Dermis blood vessel endothelial cell (primary cell): ENCODE data around the gene CAPZA1. TPM values are rescaled to one million over a fixed set of nuclear protein-coding genes. Genes with fewer than 3 reads are reported as not detected.
"Not testable (repeated sequence)": the region's sequence is repeated elsewhere in the genome, so short reads cannot be mapped to it uniquely, and the experiment has no call there.

ENCODE experiments used
- DNase-seq: peaks from one replicate; pipeline ENCODE4 v3.0.0; 2010
- total RNA-seq: library from RNA; depleted of rRNA; stranded (reverse); fragments of >200 nt; gene quantifications from 2 replicates; pipeline ENCODE4 v1.2.3, GENCODE V29; 2014

CAPZA1 gene
- total RNA-seq, result 219 and 332 TPM in 2 replicates

GRCh38 chr1:112619518-112620376, at the start of gene CAPZA1:
TSS of gene CAPZA1 (plus strand) at chr1:112619832. CDS start at chr1:112619845, 13 bp downstream.
- DNase-seq, result peak; percentile 95

DNA sequence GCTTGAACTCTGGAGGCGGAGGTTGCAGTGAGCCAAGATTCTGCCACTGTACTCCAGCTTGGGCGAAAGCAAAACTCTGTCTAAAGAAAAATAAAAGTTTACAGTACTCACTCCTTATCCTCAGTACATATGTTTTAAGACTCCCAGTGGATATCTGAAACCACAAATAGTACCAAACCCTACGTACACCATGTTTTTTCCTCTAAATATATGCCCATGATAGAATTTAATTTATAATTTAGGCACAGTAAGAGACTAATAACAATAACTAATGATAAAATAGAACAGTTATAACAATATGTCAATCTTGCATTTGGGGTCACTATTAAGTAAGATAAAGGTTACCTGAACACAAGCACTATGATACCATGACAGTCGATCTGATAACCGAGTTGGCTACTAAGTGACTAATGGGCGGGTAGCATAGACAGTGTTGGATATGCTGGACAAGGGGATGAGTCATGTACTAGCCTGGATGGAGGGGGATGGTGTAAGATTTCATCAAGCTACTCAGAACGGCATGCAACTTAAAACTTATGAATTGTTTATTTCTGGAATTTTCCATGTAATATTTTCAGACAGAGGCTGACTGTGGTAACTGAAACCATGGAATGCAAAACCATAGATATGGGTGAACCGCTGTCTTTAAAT, 44.4 kb upstream of the CAPZA1 start:
- DNase-seq, result peak; percentile 72

GRCh38 chr1:112576240-112576639, 43.4 kb upstream of the CAPZA1 start:
- no peak for DNase-seq

DNA sequence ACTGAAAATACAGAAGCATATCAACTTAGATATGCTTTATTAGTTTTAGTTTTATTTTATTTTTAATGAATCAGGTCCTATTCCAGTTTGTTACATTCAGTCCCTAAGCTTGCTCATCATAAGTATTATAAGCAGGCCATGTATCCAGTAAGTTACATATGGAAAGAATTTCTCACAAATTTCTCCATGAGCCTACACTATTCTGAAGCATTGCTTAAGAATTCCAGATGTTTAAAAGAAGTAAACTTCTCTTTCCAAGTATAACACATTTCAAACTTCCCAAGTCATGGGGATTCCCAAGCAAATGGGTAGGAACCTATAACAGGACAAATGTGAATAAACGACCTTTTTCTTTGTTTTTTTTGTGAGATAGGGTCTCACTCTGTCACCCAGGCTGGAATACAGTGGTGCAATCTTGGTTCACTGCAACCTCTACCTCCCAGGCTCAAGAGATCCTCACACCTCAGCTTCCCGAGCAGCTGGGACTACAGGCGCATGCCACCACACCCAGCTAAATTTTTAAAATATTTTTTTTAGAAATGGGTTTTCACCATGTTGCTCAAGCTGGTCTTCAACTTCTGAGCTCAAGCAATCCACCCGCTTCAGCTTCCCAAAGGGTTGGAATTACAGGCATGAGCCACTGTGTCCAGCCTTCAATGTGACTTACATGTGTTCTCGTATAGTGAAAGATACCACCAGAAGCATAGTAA, 39.7 kb upstream of the CAPZA1 start:
- no peak for DNase-seq

GRCh38 chr1:112581586-112582192, 37.9 kb upstream of the CAPZA1 start:
- no peak for DNase-seq

DNA sequence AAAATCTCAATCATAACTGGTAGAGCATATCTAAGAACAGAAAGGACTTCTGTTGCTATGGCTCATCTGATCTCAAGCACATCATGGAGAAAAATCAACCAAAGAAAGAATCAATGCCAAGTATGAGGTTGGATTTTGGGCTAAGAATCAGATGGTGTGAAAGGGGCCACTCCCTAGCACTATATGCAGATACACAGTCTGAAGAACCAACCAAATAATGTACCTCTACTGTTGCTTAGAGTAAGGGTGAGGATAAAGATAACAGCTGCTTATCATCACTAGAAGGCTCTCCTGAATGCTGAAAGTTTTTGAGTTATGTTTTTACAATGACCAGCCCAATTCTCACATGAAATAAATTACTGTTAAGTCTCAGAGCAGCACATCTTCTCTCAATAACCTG, 36.3 kb upstream of the CAPZA1 start:
- DNase-seq, result no peak

DNA sequence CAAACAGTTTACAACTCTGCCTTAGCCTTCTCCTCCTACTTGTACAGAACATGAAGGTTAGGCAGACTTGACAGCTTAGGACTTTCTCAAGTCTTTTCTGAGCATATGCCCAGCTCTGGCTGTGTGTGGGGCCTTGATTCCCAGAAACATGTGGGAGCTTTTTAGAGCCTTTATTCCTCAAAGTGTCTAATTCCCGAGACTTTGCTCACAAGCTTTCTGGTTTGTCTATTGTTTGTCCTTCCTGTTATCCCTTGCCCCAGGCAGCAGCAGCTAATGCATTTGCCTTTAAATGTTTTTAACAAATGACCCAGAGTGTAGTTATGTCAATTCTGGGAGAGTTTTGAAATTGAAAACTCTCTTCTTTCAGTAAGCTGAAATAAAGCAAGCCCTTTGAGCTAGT, 29.9 kb upstream of the CAPZA1 start:
- DNase-seq, result peak; percentile 3

GRCh38 chr1:112594208-112594876, 25.3 kb upstream of the CAPZA1 start:
- DNase-seq, result no peak

- DNase-seq, result no peak
Observed at GRCh38 chr1:112599477-112599876, 20.2 kb upstream of the CAPZA1 start.

- no peak for DNase-seq
Observed at GRCh38 chr1:112603012-112603411, 16.6 kb upstream of the CAPZA1 start.

GRCh38 chr1:112603541-112603940, 16.1 kb upstream of the CAPZA1 start:
- DNase-seq, result no peak

DNA sequence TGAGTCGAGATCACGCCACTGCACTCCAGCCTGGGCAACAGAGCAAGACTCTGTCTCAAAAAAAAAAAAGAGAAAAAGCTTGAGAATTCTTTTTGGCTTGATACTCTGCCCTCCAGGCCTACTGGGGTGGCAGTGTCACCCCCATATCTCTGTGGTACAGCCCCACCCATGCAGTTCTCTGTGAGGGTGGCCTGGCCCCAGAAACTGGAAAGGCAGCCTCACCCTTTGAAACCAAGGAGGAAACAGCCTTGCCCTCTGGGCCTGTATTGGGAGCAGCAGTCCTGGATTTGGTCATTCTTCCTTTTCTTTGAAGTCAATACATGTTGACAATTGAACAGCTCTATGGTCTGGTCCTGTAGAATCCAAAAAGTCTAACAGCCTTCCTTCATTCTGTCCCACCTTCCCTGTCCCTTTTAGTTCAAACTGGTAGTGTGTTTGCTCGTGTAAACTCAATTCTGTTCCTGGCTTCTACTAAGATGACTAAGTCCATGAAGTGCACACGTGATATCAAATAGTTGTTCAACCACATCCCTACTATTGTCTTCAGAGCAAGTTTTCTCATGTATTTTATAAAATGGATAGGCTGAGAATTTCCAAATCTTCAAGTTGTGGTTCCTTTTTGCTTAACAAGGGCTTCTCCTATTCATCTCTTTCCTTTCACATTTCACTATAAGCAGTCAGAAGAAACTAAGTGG, 13.9 kb upstream of the CAPZA1 start:
- DNase-seq, result no peak

DNA sequence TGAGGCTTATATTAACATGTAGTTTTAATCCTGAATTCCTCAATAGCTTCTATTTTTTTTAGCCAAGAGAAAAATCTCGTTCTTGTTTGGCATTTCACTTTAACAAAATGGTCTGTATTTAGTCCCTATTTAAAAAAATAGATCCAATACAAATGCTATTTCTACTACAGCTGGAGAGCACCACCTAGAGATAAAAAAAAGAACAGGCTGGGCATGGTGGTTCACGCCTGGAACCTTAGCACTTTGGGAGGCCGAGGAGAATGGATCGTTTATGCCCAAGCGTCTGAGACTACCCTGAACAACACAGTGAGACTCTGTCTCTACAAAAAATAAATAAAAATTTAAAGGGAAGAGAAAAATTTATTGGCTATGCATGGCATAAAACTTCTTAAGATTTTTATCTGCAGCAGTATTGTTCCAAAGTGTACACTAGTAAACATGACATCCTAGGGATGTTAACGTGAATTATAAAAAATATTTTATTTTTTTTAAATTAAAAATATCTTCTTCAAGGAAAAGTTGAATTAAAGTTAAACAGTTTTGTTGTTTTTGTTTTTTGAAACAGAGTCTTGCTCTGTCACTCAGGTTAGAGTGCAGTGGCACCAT, 5.1 kb upstream of the CAPZA1 start:
- peak; percentile 73 for DNase-seq

DNA sequence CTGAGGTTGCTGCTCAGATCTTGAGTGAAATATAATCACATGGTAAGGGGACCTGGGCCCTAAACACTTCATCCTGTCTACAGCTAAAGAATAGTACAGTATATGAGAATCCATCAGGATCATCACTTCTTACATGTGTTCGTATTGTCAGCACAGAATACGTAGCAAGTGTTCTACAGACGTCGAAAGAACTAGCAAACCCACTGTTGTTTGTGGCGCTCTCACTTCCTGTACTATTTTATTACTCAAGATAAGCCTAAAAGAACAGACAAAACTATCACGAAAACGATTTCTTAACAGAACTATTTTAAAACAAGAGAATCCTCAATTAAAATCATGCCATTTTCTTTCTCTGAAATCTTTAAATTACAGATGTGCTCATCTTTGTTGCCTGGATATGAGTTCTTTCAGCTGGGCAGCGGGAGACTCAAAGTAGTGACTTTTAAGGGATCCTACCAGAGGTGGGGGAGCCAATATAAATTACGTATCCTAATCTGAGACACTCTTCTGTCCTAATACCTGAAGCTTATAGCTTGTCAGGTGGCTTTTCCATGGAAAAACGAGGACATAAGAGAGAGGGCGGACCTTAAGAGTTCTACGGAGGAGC, 1.4 kb upstream of the CAPZA1 start:
- peak; percentile 64 for DNase-seq

- peak; percentile 88 for DNase-seq
Observed at GRCh38 chr1:112618721-112619517, 713 bp upstream of the CAPZA1 start, which contains the start of gene ST7L. TSS of gene ST7L (minus strand) at chr1:112619141. CDS start at chr1:112619113, 28 bp downstream.

DNA sequence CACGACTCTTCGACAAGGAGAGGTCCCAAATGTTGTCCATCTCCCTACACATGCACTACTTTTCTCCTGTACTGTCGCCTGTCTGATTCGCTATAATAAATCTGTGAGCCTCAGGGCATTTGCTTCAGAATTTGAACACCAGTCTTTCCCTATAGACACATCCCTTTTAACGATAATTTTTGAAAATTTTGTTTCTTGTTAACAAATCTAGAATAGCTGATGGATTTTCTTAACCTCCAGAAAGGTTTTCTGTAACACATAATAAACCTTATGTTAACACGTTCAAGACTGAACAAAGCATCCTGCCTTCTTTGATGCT, 704 bp downstream of the CAPZA1 start:
- DNase-seq, result no peak

DNA sequence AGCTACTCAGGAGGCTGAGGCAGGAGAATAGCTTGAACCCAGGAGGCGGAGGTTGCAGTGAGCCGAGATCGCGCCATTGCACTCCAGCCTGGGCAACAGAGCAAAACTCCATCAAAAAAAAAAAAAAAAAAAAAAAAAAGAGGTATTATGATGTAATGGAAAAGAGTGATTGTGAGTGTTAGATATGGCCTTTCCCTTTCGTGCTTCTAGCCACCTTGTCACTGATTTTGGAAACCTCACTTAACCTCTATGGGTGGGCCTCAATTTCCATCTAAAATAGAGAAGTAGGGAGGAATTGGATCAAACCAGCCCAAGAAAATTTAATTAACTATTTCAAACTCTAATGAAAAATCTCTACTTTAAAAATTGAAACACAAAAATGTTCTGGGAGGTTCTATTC, 4.9 kb downstream of the CAPZA1 start:
- not testable (repeated sequence) for DNase-seq

- peak; percentile 39 for DNase-seq
Observed at GRCh38 chr1:112625696-112626095, 6.1 kb downstream of the CAPZA1 start.

- no peak for DNase-seq
Observed at GRCh38 chr1:112626193-112626592, 6.6 kb downstream of the CAPZA1 start.

GRCh38 chr1:112626887-112627286, 7.3 kb downstream of the CAPZA1 start:
- DNase-seq, result no peak
